Upper lobe of left lung (tissue), 4 donors: Measurements from ENCODE around the gene FBLN1.

Experiments used
- CTCF ChIP-seq, 6 experiments: fragments of 450-650 bp in 4 of 6; fragments of 200-600 bp in 2 of 6; sonication (generic) in 2 of 6; IDR thresholded peaks; one replicate each; pipeline ENCODE4 v1.5.1; 2016 to 2019; ENCODE audit warnings: antibody characterized with exemption in 6 of 6
- POLR2A ChIP-seq, 4 donors: fragments of 450-650 bp; IDR thresholded peaks; one replicate each; pipeline ENCODE4 v1.5.1; 2016 to 2017; ENCODE audit warnings: antibody characterized with exemption in 4 of 4, mild to moderate bottlenecking in 2 of 4
- POLR2AphosphoS5 ChIP-seq, 2 donors: sonication (generic); formaldehyde crosslinking; IDR thresholded peaks; one replicate each; pipeline ENCODE4 v1.5.1; 2017; ENCODE audit warnings: antibody characterized with exemption in 2 of 2

GRCh38 chr22:45547731-45548130 is 45.0 kb downstream of the FBLN1 start:
- TF ChIP-seq CTCF (IDR thresholded peaks at IDR 0.05) (no peak), POLR2A (IDR thresholded peaks at IDR 0.05) (no peak), POLR2AphosphoS5 (IDR thresholded peaks at IDR 0.05) (no peak)
